ENCODE measurements around the gene RAX2. TPM values are rescaled to one million over a fixed set of nuclear protein-coding genes. Genes with fewer than 3 reads are reported as not detected.
A peak's percentile ranks its signal among the peaks of the same experiment; 100 is the strongest.

RAX2 gene
- total and polyA plus RNA-seq, 10 of the 15 experiments (the other 5 are each of a cell fraction or from before 2014, with no cell fraction given): not detected

DNA sequence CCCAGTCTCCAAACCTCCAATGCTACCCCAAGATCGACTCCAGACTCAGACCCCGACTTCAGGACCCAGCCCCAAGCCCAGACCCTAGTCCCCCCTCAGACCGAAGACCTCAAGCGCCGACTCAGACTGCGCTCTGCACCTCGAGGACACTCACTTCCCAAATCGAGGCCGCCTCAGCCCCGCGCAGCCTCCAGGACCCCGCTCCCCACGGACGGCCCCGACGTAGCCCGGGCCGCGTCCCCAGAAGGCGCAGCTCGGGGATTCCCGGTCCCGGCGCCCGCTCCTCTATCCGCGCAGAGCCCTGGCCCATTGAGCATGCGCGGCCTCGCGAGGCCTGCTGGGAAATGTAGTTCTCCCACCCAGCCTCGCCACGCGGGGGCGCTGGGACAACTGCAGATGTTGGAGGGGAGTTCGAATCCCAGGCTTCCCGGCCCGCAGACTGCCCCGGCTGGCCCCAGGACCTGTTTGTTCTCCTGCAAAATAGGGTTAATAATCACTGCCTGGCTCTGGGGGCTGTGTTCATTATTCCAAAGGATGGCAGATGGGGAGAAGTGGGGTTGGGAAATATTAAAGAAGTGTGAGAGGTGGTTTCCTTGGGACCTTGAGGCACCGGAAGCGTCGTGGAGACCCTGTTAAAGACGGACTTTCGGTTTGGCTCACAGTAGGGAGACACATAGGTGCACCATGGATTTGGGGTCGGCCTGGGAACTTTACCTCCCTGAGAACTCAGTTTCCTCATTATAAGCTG, 10.5 kb downstream of the RAX2 start, which contains the start of gene APBA3 (continued):
- TF ChIP-seq USF1 (IDR thresholded peaks at IDR 0.05; ENCODE audit: borderline replicate concordance, extremely low read length, insufficient read depth, low read depth, low read length): no peak
- TF ChIP-seq ATF7 (IDR thresholded peaks at IDR 0.05; ENCODE audit: low read depth): peak; percentile 48
- TF ChIP-seq BHLHE40 (IDR thresholded peaks at IDR 0.05; ENCODE audit: borderline replicate concordance in 1 of 2, low read depth in 2 of 2, low read length in 1 of 2): peak; percentile 6 to 51; a peak in 1 of 4 replicates
- TF ChIP-seq ZZZ3 (IDR thresholded peaks at IDR 0.05; ENCODE audit: control insufficient read depth, insufficient read length, low read depth): no peak
- TF ChIP-seq SP1 (IDR thresholded peaks at IDR 0.05; ENCODE audit: low read depth, low read length): no peak
- no peak for TF ChIP-seq SUZ12 (IDR thresholded peaks at IDR 0.05; ENCODE audit: unreplicated experiment)
- peak; percentile 63 for TF ChIP-seq SMAD1 (IDR thresholded peaks at IDR 0.05; ENCODE audit: low read depth, partially characterized antibody)
- peak in 1 of 2 experiments; percentile 88; a peak in 2 of 3 replicates for TF ChIP-seq EGR1 (IDR thresholded peaks at IDR 0.05; ENCODE audit: borderline replicate concordance in 1 of 2, low read depth in 2 of 2, low read length in 2 of 2)
- peak; percentile 35; the same call in 1 of the 2 replicates for TF ChIP-seq TAF1 (IDR thresholded peaks at IDR 0.05; ENCODE audit: borderline replicate concordance, low read depth, low read length)
- TF ChIP-seq TBL1XR1 (IDR thresholded peaks at IDR 0.05; ENCODE audit: low read depth, low read length): no peak
- no peak for TF ChIP-seq STAT3 (IDR thresholded peaks at IDR 0.05; ENCODE audit: low read depth, low read length)
- peak; percentile 83; the same call in 1 of the 2 replicates for TF ChIP-seq NKRF (conservative IDR thresholded peaks at IDR 0.05)
- TF ChIP-seq SREBF2 (IDR thresholded peaks at IDR 0.05; ENCODE audit: low read length): peak; percentile 21; the same call in 1 of the 2 replicates
- 0 out of 2 replicates have a peak, but pooled peaks have one; percentile 12 for TF ChIP-seq TCF12 (IDR thresholded peaks at IDR 0.05; ENCODE audit: low read depth, low read length)
- no peak for TF ChIP-seq CHD2 (IDR thresholded peaks at IDR 0.05; ENCODE audit: borderline replicate concordance, low read depth, low read length)
- TF ChIP-seq RELB (IDR thresholded peaks at IDR 0.05; ENCODE audit: low read depth): peak; percentile 73
- no peak for TF ChIP-seq MYC (IDR thresholded peaks at IDR 0.05; ENCODE audit: insufficient read depth, insufficient read length, insufficient replicate concordance, low read length, severe bottlenecking)
- TF ChIP-seq ZBTB4 (CRISPR knock-in tag; IDR thresholded peaks at IDR 0.05): no peak
- no peak for TF ChIP-seq ASH2L (IDR thresholded peaks at IDR 0.05; ENCODE audit: borderline replicate concordance, low read depth)
- 0 out of 2 replicates have a peak, but pooled peaks have one; percentile 61 for TF ChIP-seq PML (IDR thresholded peaks at IDR 0.05; ENCODE audit: low read length)
- TF ChIP-seq TCF3 (IDR thresholded peaks at IDR 0.05; ENCODE audit: borderline replicate concordance, insufficient read depth, low read depth, low read length): no peak
